PC-3 (cell line): ENCODE results near the gene CHD3. TPM values are rescaled to one million over a fixed set of nuclear protein-coding genes. Genes with fewer than 3 reads are reported as not detected.

ENCODE experiments used
- ATAC-seq: fragments of 200-7000 bp; cut with Tn5 transposase; 2 replicates; pipeline ENCODE4 v1.9.1; 2020; ENCODE audit warnings: mild to moderate bottlenecking, moderate library complexity
- BruUV-seq: library from RNA; stranded (reverse); fragments of 400-500 nt; replicated peaks from 2 replicates; lab custom pipeline; 2021; lab: Mats Ljungman, UMichigan
- CTCF ChIA-PET: fragments of 300-600 bp; sonication (Branson Sonifier 250); formaldehyde crosslinking; loops from one replicate; lab custom pipeline; 2022; ENCODE audit warnings: antibody characterized with exemption; lab: Charles Lee
- POLR2A ChIA-PET: fragments of 300-600 bp; sonication (Branson Sonifier 250); formaldehyde crosslinking; loops from one replicate; lab custom pipeline; 2022; ENCODE audit warnings: antibody characterized with exemption; ENCODE audit not compliant: unreplicated experiment; lab: Charles Lee
- DNase-seq: peaks from one replicate; pipeline ENCODE4 v3.0.0-alpha.2; 2015
- H2AFZ ChIP-seq: fragments of 300-600 bp; sonication (generic); 2 replicates; pipeline ENCODE4 v1.6.0; 2016; ENCODE audit warnings: antibody characterized with exemption, low read length
- H3F3A ChIP-seq: fragments of 300-600 bp; sonication (generic); one replicate; pipeline ENCODE4 v1.6.0; 2017; ENCODE audit warnings: antibody characterized with exemption, low read length, control low read depth, mild to moderate bottlenecking; ENCODE audit not compliant: unreplicated experiment
- H3K27ac ChIP-seq: fragments of 300-600 bp; sonication (generic); 2 replicates; pipeline ENCODE4 v1.5.1; 2016; ENCODE audit warnings: mild to moderate bottlenecking, low read length
- H3K27me3 ChIP-seq: fragments of 300-600 bp; sonication (generic); 2 replicates; pipeline ENCODE4 v1.6.1; 2016; ENCODE audit warnings: low read length, mixed read lengths
- H3K36me3 ChIP-seq: fragments of 300-600 bp; sonication (generic); 2 replicates; pipeline ENCODE4 v1.6.1; 2016; ENCODE audit warnings: low read depth, mixed run types, low read length, mixed read lengths
- H3K4me1 ChIP-seq: fragments of 300-600 bp; sonication (generic); 2 replicates; pipeline ENCODE4 v1.5.1; 2016; ENCODE audit warnings: low read length; ENCODE audit not compliant: insufficient read depth
- H3K4me2 ChIP-seq: fragments of 300-600 bp; sonication (generic); 2 replicates; pipeline ENCODE4 v1.6.0; 2016; ENCODE audit warnings: low read length
- H3K4me3 ChIP-seq: fragments of 300-600 bp; sonication (generic); 2 replicates; pipeline ENCODE4 v1.5.1; 2016; ENCODE audit warnings: mild to moderate bottlenecking, low read length, mixed read lengths
- H3K79me2 ChIP-seq: fragments of 300-600 bp; sonication (generic); 2 replicates; pipeline ENCODE4 v1.6.1; 2017; ENCODE audit warnings: low read length, mixed read lengths
- H3K9ac ChIP-seq: fragments of 300-600 bp; sonication (generic); 2 replicates; pipeline ENCODE4 v1.6.0; 2016; ENCODE audit warnings: mild to moderate bottlenecking, low read length
- H3K9me2 ChIP-seq: fragments of 300-600 bp; sonication (generic); replicated peaks from 2 replicates; pipeline ENCODE4 v1.6.1; 2016; ENCODE audit warnings: mixed run types, low read length, mixed read lengths
- H3K9me3 ChIP-seq: fragments of 300-600 bp; sonication (generic); 2 replicates; pipeline ENCODE4 v1.6.1; 2016; ENCODE audit warnings: low read length, mixed read lengths
- H4K20me1 ChIP-seq: fragments of 300-600 bp; sonication (generic); 2 replicates; pipeline ENCODE4 v1.6.1; 2016; ENCODE audit warnings: low read length, mixed read lengths
- CTCF ChIP-seq: fragments of 300-600 bp; sonication (generic); conservative IDR thresholded peaks from 2 replicates; pipeline ENCODE4 v1.5.1; 2017; ENCODE audit warnings: antibody characterized with exemption, low read depth, mild to moderate bottlenecking, low read length
- EZH2 ChIP-seq: fragments of 300-600 bp; sonication (generic); IDR thresholded peaks from one replicate; pipeline ENCODE4 v1.6.1; 2017; ENCODE audit warnings: antibody characterized with exemption, mild to moderate bottlenecking, low read length; ENCODE audit not compliant: unreplicated experiment
- EZH2phosphoT487 ChIP-seq: fragments of 300-600 bp; sonication (generic); IDR thresholded peaks from 2 replicates; pipeline ENCODE4 v1.6.1; 2018; ENCODE audit warnings: mild to moderate bottlenecking, antibody characterized with exemption, low read length, borderline replicate concordance
- intact Hi-C: fragments of 100-400 bp; cut with micrococcal nuclease; formaldehyde crosslinking; loops from 2 replicates; pipeline ENCODE4 v1.9.0; 2023
- total RNA-seq: library from RNA; depleted of rRNA; stranded (reverse); fragments of >200 nt; gene quantifications from 2 replicates; pipeline ENCODE4 v1.2.3, GENCODE V29; 2014

Gene CHD3
- total RNA-seq, 1 experiment from 2014 or later, result 102 TPM

- H2AFZ ChIP-seq, result peak overlapping the region; percentile 100
- no peaks in the 10 kb centered on the region for H3K36me3 ChIP-seq
- H3K79me2 ChIP-seq, result peaks cover 45% of the 10 kb centered on the region
- no peaks in the 10 kb centered on the region for H3K27me3 ChIP-seq
- peaks cover 21% of the 10 kb centered on the region for H3K4me1 ChIP-seq
- peak overlapping the region; percentile 44; the same call in 1 of the 2 replicates for H3K27ac ChIP-seq
- CTCF ChIA-PET, result interaction anchor here (0.6 to 2.2 kb wide), 6 partner anchors 50 to 127 kb away, joined by 3 to 10 read pairs (median 4); no protein-coding TSS in a partner anchor
- ATAC-seq, result peak; percentile 25
- no peaks in the 10 kb centered on the region for H3F3A ChIP-seq
- H4K20me1 ChIP-seq, result no peaks in the 10 kb centered on the region
- intact Hi-C loops, result loop anchor here (1.0 to 5.0 kb wide), 3 partner anchors 46 to 124 kb away; no protein-coding TSS in a partner anchor
- H3K4me3 ChIP-seq, result peak overlapping the region; percentile 98
- no peaks in the 10 kb centered on the region for H3K9me3 ChIP-seq
- H3K9ac ChIP-seq, result peak overlapping the region; percentile 88
- peak overlapping the region; percentile 99 for H3K4me2 ChIP-seq
- no peaks in the 10 kb centered on the region for H3K9me2 ChIP-seq
- POLR2A ChIA-PET, result no interaction called here
- TF ChIP-seq CTCF (peak; percentile 26; the same call in 1 of the 2 replicates), EZH2phosphoT487 (no peak)
- BruUV-seq, result no TSS peak
- DNase-seq, result peak; percentile 39
Observed at GRCh38 chr17:7932949-7933348, 44.4 kb downstream of the CHD3 start.

GRCh38 chr17:7935859-7936258 is 47.3 kb downstream of the CHD3 start:
- H3K36me3 ChIP-seq, result 0 out of 2 replicates have a peak, but pooled peaks cover 3% of the 10 kb centered on the region
- H3F3A ChIP-seq, result no peaks in the 10 kb centered on the region
- H3K9ac ChIP-seq, result no peak overlapping the region
- ATAC-seq (no peak), DNase-seq (no peak)
- no peaks in the 10 kb centered on the region for H3K9me2 ChIP-seq
- H3K27ac ChIP-seq, result no peak overlapping the region
- H3K27me3 ChIP-seq, result no peaks in the 10 kb centered on the region
- TF ChIP-seq CTCF (no peak), EZH2 (no peak), EZH2phosphoT487 (no peak)
- intact Hi-C loops, result no loop called here
- H4K20me1 ChIP-seq, result no peaks in the 10 kb centered on the region
- H2AFZ ChIP-seq, result no peak overlapping the region
- no peak overlapping the region for H3K4me3 ChIP-seq
- ChIA-PET CTCF (no interaction called here), POLR2A (no interaction called here)
- no peaks in the 10 kb centered on the region for H3K9me3 ChIP-seq
- BruUV-seq, result no TSS peak
- H3K4me1 ChIP-seq, result peaks cover 18% of the 10 kb centered on the region
- no peak overlapping the region for H3K4me2 ChIP-seq
- H3K79me2 ChIP-seq, result peaks cover 41% of the 10 kb centered on the region

GRCh38 chr17:7940034-7940433 is 51.4 kb downstream of the CHD3 start:
- no peak overlapping the region for H3K27ac ChIP-seq
- no peaks in the 10 kb centered on the region for H3F3A ChIP-seq
- no TSS peak for BruUV-seq
- no peak overlapping the region for H3K4me2 ChIP-seq
- no peak for DNase-seq
- intact Hi-C loops, result no loop called here
- no peaks in the 10 kb centered on the region for H4K20me1 ChIP-seq
- POLR2A ChIA-PET, result no interaction called here
- TF ChIP-seq EZH2phosphoT487 (no peak), EZH2 (no peak), CTCF (no peak)
- peaks cover 3% of the 10 kb centered on the region; the same call in 1 of the 2 replicates for H3K36me3 ChIP-seq
- ATAC-seq, result no peak
- CTCF ChIA-PET, result no interaction called here
- no peaks in the 10 kb centered on the region for H3K9me3 ChIP-seq
- H3K27me3 ChIP-seq, result no peaks in the 10 kb centered on the region
- H3K79me2 ChIP-seq, result peaks cover 4% of the 10 kb centered on the region; the same call in 1 of the 2 replicates
- no peaks in the 10 kb centered on the region for H3K4me1 ChIP-seq
- no peak overlapping the region for H2AFZ ChIP-seq
- H3K4me3 ChIP-seq, result no peak overlapping the region
- no peaks in the 10 kb centered on the region for H3K9me2 ChIP-seq
- H3K9ac ChIP-seq, result no peak overlapping the region
